ENCODE results near the gene SCUBE3. TPM values are rescaled to one million over a fixed set of nuclear protein-coding genes. Genes with fewer than 3 reads are reported as not detected.

Gene SCUBE3
- total RNA-seq, 4 donors from 2014 or later = 0.37 to 0.68 (median 0.52) TPM

- WGBS, 2 donors (ENCODE audit: low coverage in 1 of 2) = 86 to 100% methylated on average over 1 to 12 of the region's 12 CpGs
- intact Hi-C loops (cut with DNase I; ENCODE audit: low total_unique reads) (no loop called here), in situ Hi-C loops (cut with MboI; ENCODE audit: low pct_ligation_motif_present in 1 of 4, low pct_unique_long_range_greater_than_20kb in 1 of 4, low sequenced_read_pairs in 3 of 4) (no loop called here)
- Histone ChIP-seq H3K4me1 (no peaks in the 10 kb centered on the region), H3K36me3 (peaks cover 0 to 52% (median 19%) of the 10 kb centered on the region in 4 donors), H3K27ac (no peak overlapping the region), H3K9me3 (no peaks in the 10 kb centered on the region), H3K27me3 (no peaks in the 10 kb centered on the region), H3K4me3 (no peak overlapping the region)
- no peak for DNase-seq
- TF ChIP-seq CTCF (IDR thresholded peaks at IDR 0.05) = no peak
- TF ChIP-seq POLR2AphosphoS5 (IDR thresholded peaks at IDR 0.05) = no peak
- TF ChIP-seq POLR2A (IDR thresholded peaks at IDR 0.05) = no peak
- TF ChIP-seq EP300 (IDR thresholded peaks at IDR 0.05; ENCODE audit: low read depth) = no peak
These were observed 74.1 kb downstream of the SCUBE3 start for GRCh38 chr6:35287671-35288396.

GRCh38 chr6:35288834-35289233 is 75.1 kb downstream of the SCUBE3 start:
- no peaks in the 10 kb centered on the region for H3K4me1 ChIP-seq
- 72 to 100% methylated on average over 1 to 4 of the region's 4 CpGs for WGBS, 2 donors (ENCODE audit: low coverage in 1 of 2)
- in situ Hi-C loops (cut with MboI; ENCODE audit: low pct_ligation_motif_present in 1 of 4, low pct_unique_long_range_greater_than_20kb in 1 of 4, low sequenced_read_pairs in 3 of 4) (no loop called here), intact Hi-C loops (cut with DNase I; ENCODE audit: low total_unique reads) (no loop called here)
- H3K27ac ChIP-seq = no peak overlapping the region
- DNase-seq = no peak
- TF ChIP-seq POLR2AphosphoS5 (IDR thresholded peaks at IDR 0.05) = no peak
- no peak for TF ChIP-seq CTCF (IDR thresholded peaks at IDR 0.05)
- no peak for TF ChIP-seq POLR2A (IDR thresholded peaks at IDR 0.05)
- TF ChIP-seq EP300 (IDR thresholded peaks at IDR 0.05; ENCODE audit: low read depth) = no peak
- no peaks in the 10 kb centered on the region for H3K9me3 ChIP-seq
- H3K4me3 ChIP-seq = no peak overlapping the region
- H3K36me3 ChIP-seq = peaks cover 0 to 44% (median 19%) of the 10 kb centered on the region in 4 donors
- no peaks in the 10 kb centered on the region for H3K27me3 ChIP-seq

DNA sequence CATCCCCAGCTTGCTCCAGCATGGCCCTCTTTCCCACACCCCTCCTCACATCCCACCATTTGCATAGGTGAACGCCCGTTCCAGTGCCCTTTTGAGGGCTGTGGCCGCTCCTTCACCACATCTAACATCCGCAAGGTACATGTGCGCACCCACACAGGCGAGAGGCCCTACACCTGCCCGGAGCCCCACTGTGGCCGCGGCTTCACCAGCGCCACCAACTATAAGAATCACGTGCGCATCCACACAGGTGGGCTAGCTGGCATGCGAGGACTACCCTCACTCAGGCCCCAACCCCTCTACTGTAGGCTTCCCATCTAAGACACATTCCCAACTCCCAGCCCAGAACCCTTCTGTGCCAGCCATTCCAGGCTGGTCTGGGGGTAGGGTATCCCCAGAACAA is 77.7 kb downstream of the SCUBE3 start:
- no peaks in the 10 kb centered on the region for H3K27me3 ChIP-seq
- no peak for DNase-seq
- H3K9me3 ChIP-seq = no peaks in the 10 kb centered on the region
- TF ChIP-seq CTCF (IDR thresholded peaks at IDR 0.05) (no peak), EP300 (IDR thresholded peaks at IDR 0.05; ENCODE audit: low read depth) (no peak), POLR2A (IDR thresholded peaks at IDR 0.05) (no peak), POLR2AphosphoS5 (IDR thresholded peaks at IDR 0.05) (no peak)
- 98 to 100% methylated on average over 3 to 13 of the region's 13 CpGs for WGBS, 2 donors (ENCODE audit: low coverage in 1 of 2)
- H3K4me3 ChIP-seq = no peak overlapping the region
- no peaks in the 10 kb centered on the region for H3K4me1 ChIP-seq
- in situ Hi-C loops (cut with MboI; ENCODE audit: low pct_ligation_motif_present in 1 of 4, low pct_unique_long_range_greater_than_20kb in 1 of 4, low sequenced_read_pairs in 3 of 4) (no loop called here), intact Hi-C loops (cut with DNase I; ENCODE audit: low total_unique reads) (no loop called here)
- no peak overlapping the region for H3K27ac ChIP-seq
- H3K36me3 ChIP-seq = peaks cover 0 to 30% (median 11%) of the 10 kb centered on the region in 4 donors

- no peaks in the 10 kb centered on the region for H3K27me3 ChIP-seq
- no peak overlapping the region for H3K4me3 ChIP-seq
- no peak for DNase-seq
- peaks cover 0 to 29% (median 8%) of the 10 kb centered on the region in 4 donors for H3K36me3 ChIP-seq
- in situ Hi-C loops (cut with MboI; ENCODE audit: low pct_ligation_motif_present in 1 of 4, low pct_unique_long_range_greater_than_20kb in 1 of 4, low sequenced_read_pairs in 3 of 4) = no loop called here
- no peak overlapping the region for H3K27ac ChIP-seq
- WGBS, 2 donors (ENCODE audit: low coverage in 1 of 2) = 76% methylated on average over 10 to 15 of the region's 15 CpGs
- H3K9me3 ChIP-seq = no peaks in the 10 kb centered on the region
- intact Hi-C loops (cut with DNase I; ENCODE audit: low total_unique reads) = no loop called here
- no peak for TF ChIP-seq POLR2A (IDR thresholded peaks at IDR 0.05)
- TF ChIP-seq POLR2AphosphoS5 (IDR thresholded peaks at IDR 0.05) = no peak
- no peak for TF ChIP-seq EP300 (IDR thresholded peaks at IDR 0.05; ENCODE audit: low read depth)
- TF ChIP-seq CTCF (IDR thresholded peaks at IDR 0.05) = no peak
- peaks cover 4 to 6% (median 5%) of the 10 kb centered on the region in 4 donors for H3K4me1 ChIP-seq
These were observed 78.7 kb downstream of the SCUBE3 start for GRCh38 chr6:35292494-35292893.
